T-helper 2 cell (primary cell): Measurements from ENCODE around the gene TMEM38A.
"Not testable (repeated sequence)": the region's sequence is repeated elsewhere in the genome, so short reads cannot be mapped to it uniquely, and the experiment has no call there.

Experiments used
- DNase-seq, 5 experiments: peaks; one replicate each; pipeline versions ENCODE4 v3.0.0 to v3.0.0-alpha.2; 2012 to 2022

Gene TMEM38A

DNA sequence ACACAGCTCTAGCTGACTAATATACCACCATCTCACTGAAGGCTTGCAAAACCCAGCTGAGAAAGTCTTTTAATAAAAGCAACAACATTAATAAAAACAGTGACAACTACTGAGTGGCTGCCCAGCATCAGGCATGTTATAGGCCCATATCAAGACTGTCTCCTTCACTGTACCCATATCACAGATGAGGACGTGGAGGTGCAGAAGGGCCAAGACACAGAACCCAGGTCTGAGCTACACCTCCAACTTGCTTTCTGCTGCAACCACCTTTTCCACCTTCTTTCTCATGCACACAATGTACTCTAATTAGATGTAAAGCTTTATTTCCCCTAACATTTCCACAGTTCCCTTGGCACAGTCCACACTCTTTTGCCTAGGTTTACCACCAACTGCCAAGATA, 22.3 kb upstream of the TMEM38A start:
- DNase-seq, result no peak

DNA sequence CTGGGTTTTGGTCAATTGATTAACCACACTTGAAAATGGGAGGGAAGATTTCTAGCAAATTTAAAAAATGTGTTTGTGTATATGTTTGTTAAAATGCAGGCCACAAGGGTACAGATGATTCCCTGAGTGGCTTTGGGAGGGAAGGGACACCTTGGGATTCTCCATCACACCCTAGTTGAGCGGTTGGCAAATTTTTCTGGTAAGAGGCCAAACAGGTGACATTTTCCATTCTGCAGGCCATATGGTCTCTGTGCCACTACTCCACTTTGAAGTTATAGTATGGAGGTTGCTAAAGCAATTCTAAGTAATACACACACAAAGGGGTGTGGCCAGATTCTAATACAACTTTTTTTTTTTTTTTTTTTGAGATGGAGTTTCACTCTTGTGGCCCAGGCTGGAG, 20.0 kb upstream of the TMEM38A start:
- no peak for DNase-seq

DNA sequence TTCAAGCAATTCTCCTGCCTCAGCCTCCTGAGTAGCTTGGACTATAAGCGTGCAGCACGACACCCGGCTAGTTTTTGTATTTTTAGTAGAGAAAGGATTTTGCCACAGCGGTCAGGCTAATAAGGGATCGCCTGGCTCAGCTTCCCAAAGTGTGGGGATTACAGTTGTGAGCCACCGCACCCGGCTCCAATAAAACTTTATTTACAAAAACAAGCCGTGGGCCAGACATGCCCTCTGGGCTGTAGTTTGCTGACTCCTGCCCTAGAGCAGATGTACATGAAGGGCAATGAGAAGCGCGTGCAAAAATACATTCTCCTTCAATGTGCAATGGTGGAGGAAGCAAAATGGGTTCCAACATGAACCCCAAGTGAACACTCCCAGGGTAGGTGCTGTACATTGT, 19.2 kb upstream of the TMEM38A start:
- no peak for DNase-seq

DNA sequence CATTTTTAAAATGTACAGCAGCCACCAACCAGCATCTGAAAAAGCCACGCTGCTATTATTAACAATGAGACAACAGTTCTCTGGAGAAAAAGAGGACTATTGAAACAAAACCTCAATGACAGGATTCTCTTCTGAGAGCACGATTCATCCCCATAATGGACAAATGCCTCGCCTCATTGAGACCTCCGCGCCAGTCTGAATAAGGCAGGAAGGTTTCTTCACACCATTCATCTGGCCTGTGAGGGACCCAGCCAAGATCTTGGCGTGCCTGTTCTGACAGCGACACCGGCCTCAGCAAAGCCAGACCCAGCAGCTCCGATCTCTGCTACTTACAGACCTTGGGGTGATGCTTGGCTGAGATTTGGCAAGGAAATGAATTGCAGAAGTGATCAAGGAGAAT, 15.8 kb upstream of the TMEM38A start:
- DNase-seq, result no peak

DNA sequence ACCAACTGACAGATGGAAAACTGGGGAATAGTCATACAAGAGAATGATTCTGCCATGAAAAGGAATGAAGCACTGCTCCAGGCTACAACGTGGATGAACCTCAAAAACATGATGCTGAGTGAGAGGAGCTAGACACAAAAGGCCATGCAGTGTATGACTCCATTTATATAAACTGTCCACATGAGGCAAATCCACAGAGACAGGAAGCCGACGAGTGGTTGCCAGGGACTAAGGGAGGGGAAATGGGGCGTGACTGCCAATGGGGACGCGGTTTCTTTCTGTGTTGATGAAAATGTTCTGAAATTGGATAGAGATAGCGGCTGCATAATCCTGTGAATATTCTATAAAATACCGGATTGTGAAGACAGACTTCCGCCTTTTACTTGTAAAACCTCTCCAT, 11.2 kb upstream of the TMEM38A start:
- DNase-seq, result no peak

DNA sequence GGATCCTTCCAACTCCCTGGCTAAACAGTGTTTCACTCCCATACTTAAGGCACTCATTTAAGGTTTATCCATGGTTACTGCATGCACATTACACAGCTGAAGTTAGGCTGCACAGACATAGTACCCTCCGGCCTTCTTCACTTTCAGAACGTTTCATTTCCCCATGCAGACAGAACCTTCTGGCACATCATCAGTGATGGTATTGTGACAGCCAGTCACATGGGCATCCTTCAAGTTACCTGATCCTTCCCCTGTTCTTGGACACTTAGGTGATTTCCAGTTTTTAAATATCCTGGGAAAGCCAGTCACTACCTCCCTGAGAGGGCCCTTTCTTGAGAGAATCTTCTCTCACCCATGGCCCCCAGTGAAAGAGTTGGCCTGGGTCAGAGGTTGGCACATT, 10.1 kb upstream of the TMEM38A start:
- no peak for DNase-seq

DNA sequence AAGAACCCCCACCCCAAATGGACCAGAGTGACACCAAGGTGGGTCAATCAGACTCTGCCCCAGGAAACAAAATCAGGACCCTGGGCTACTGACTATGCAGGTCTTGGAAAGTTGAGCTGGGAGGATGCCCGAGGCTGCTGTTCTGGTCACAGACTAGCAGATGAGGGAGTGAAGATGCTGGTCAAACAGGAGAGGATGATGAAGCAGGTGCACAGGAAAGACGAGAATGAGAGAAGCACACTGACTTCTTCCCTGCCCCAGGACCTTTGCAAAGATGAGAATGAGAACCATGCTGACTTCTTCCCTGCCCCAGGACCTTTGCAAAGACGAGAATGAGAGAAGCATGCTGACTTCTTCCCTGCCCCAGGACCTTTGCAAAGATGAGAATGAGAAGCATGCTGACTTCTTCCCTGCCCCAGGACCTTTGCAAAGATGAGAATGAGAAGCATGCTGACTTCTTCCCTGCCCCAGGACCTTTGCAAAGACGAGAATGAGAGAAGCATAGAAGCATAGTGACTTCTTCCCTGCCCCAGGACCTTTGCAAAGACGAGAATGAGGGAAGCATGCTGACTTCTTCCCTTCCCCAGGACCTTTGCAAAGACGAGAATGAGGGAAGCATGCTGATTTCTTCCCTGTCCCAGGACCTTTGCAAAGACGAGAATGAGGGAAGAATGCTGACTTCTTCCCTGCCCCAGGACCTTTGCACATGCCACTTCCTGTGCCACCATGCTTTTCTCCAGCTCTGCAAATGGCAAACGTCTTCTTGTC, 9.3 kb upstream of the TMEM38A start:
- not testable (repeated sequence) for DNase-seq

DNA sequence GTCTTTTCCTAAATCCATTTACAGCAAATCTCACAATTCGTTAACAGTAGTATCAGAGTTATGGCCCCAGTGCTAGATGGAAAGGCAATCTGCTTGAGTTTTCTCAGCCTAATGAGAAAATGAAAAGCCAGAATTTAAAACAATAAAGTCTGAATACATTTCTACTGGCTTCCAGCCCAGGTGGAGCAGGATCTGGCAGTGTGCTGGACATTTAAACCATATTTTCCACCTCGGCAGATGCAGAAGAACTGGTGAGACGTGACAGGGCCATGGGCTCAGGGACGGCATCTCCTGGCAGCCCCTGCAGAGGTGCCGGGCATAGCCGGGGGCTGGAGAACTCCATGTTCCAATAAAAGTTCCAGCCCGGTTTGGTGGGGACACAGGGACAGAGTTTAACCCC, 8.1 kb upstream of the TMEM38A start:
- no peak for DNase-seq

DNA sequence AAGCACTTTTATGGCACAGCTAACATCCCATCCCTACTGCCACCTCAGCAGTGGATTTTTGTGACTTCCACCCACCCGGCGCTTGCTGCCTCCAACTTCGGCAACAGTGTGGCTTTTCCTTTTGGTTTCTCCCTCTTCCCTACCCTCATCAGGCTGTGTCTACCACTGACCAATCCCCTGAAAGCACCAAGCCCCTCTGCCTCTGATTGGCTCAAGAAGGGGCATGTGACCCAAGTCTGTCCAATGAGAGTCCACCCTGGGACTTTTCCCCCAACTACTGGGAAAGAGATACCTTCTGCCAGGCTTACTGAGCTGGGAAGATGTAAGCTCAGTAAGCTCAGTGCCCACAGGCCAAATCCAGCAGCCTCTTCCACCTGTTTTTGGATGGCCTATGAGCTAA, 6.8 kb upstream of the TMEM38A start:
- DNase-seq, result no peak

DNA sequence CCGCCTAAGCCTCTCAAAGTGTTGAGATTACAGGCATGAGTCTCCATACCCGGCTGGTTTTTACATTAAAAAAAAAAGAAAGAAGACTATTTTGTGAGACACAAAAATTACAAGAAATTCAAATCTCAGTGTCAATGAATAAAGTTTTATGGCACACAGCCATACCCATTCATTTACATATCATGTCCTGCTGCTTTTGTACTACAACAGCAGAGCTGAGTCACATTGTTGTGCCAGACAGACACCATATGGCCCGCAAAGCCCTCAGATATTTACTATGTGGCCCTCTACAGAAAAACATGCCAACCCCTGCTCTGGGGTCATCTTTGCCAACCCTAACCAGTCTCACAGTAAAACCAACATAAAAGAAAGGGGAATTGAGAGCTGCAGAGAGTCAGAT, 6.3 kb upstream of the TMEM38A start:
- DNase-seq, result no peak

DNA sequence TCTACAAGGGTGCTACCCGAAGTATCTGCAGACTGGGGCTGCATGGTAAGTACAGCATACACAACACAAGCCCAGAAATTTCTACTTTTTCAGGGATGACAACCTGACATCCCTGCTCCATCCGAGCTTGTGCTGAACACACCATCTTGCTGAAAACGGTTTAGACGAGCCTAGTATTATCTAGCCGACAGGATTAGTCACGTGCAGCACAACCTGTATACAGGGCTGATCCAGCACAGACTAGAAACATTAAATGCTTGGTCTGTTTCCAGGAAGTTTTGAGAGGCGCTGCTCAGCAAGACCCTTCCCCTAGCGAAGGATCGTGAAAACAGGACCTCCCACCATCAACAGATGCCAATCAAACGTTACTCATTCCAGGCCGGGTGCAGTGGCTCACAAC, 5.2 kb upstream of the TMEM38A start:
- DNase-seq, result no peak

DNA sequence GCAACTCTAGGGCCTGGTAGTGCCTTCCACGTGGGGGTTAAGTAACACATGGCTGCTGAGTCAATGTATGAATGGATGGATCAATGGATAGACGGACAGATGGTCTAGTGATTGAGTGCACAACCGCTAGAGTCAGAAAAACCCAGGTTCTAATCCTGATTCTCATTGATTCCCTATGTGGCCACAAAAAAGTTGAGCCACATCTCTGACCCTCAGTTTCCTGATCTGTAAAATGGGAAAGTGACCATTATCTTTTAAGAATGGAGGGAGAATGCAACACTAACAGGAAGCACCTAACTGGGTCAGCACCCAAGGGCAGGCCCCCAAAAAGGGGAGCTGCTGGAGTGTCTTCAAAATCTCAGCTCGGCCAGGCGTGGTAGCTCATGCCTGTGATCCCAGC, 3.6 kb upstream of the TMEM38A start:
- no peak for DNase-seq

DNA sequence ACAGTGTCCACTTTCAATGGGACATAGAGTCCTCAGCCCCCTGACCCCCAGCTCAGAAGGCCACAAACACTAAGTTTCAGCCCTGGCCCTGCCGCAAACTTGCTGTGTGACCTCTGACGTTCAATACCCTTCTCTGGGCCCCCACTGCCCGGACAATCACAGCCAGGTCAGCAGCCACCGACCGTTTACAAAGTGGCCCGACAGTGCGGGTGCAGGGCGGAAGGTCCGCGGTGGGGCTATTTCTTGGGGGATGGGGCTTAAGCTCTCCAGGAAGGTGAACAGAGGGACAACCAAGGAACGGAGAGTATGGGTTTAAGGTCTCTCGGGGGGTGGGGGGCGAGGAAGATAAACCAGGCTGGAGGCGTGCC, 1.5 kb upstream of the TMEM38A start:
- no peak for DNase-seq

DNA sequence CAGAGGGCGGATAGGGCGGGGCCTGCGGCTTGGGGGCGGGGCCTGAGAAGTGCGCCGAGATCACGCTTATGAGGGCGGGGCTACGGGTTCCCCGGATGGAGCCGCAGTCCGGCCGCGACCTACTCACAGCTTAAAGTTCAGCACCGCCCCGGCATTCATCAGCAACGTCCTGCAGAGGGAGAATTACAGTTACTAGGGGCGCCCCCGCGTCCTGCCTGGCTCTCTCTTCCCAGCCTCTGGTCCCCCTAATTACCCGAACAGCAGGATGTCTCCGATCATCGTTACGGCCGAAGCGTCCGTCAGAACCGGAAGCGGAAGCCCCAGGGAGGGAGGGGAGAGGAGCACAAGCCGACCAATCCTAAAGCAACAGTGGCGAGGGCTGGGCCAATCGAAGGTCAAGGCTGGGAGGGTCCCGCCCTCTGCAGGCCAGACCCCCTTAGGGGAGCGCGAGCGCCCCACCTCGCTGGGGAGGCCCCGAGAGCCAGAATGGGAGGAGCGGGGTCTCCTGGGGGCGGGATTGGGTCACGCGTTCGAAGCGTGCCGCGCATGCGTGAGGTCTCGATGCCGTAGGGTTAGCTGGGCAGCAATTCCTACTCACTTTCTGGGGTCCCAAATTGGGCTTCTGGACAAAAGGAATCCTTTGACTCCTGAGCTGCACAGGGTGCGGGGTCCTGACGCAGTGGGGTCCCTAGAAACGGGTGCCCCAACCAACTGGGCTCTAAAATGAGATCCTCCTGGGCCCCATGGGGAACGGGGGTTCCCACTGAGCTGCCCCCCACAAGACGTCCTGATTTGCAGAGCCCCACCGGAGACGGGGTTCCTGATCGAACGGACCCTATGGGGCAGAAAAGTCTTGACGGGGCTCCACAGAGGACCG, 869 bp upstream of the TMEM38A start, which contains the start of gene SMIM7:
Gene SMIM7 (minus strand): TSS at position 313 of the 877 bp plus-strand sequence. CDS start 34 bp downstream, at position 279.
- DNase-seq, result peak; percentile 98 to 99 (median 99)

DNA sequence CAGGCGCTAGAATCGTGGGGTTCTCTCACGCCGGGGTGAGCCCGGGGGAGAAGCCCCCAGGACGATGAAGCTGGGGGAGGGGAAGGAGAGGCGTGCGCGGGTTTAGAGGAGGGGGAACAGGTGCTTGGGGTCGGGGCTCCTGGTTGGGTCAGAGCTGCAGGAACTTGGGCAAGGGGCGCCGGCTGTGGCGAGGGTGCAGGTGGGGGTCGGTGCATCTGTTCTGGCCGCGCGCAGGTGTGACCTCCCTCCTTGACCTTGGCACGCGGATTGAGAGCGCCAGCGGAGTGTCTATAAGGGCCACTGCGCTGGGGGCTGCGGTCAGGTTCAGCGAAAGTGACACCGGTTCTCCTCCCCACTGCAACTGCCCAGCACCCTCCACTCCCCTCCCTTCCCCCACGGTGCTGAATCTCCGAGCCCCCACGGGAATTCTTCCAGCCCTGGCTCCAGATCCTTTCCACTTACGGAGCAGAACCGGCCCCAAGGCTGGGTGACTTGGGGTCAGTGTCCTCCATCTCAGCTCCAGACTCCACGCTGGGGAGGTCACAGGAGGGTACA, 618 bp downstream of the TMEM38A start:
- DNase-seq, result no peak

DNA sequence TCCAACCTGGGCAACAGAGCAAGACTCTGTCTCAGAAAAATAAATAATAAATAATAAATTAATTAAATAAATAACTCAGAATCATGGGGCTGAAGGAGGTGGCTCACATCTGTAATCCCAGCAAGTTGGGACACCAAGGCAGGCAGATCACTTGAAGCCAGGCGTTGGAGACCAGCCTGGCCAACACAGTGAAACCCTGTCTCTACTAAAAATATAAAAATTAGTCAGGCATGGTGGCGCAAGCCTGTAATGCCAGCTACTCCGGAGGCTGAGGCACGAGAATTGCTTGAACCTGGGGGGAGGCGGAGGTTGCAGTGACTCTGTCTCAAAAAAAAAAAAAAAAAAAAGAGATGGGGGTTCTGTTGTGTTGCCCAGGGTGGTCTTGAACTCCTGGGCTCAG, 7.2 kb downstream of the TMEM38A start:
- no peak for DNase-seq

DNA sequence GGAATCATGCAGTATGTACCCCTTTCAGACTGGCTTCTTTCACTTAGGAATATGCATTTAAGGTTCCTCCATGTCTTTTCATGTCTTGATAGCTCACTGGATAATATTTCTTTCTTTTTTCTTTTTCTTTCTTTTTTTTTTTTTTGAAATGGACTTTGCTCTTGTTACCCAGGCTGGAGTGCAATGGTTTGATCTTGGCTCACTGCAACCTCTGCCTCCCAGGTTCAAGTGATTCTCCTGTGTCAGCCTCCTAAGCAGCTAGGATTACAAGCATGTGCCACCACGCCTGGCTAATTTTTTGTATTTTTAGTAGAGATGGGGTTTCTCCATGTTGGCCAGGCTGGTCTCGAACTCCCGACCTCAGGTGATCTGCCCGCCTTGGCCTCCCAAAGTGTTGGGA, 7.8 kb downstream of the TMEM38A start:
- not testable (repeated sequence) for DNase-seq

DNA sequence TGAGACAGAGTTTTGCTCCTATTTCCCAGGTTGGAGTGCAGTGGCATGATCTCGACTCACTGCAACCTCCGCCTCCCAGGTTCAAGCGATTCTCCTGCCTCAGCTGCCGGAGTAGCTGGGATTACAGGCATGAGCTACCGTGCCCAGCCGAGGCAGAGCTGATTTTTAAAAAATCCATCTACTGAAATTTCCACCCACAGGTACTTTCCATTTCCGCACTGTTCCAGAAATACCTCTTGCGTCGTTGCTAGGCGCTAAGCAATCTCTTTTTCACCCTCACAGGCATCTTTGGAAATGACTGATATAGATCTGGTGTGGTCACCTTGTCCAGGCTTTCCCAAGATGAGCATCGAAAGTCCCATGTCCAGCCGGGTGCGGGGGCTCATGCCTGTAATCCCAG, 9.4 kb downstream of the TMEM38A start:
- no peak for DNase-seq

DNA sequence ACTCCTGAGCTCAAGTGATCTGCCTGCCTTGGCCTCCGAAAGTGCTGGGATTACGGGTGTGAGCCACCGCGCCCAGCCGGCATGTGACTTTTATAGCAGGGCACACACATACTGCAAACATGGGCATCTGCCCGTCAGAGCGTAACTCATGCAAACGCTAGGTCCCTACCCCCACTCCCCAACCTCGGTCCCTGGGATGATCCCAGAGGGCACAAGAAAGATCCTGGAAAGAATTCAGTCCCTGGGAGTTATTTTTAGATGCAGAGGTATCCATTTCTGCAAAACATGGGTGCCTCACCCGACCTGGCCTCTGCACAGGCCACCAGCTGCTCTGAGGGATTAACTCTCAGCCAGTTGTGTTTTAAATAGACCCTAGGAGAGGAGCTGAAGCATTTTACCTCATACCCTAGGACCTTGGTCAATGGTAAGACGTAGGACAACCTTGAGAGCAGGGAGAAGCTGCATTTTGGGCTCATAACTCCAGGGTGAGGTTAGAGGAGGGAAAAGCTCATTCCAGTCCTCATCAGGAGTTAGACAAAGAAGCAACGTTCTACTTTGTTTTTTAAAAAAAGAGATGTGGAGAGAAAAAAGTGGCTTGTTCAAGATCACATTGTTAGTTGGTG, 10.8 kb downstream of the TMEM38A start:
- DNase-seq, result no peak

DNA sequence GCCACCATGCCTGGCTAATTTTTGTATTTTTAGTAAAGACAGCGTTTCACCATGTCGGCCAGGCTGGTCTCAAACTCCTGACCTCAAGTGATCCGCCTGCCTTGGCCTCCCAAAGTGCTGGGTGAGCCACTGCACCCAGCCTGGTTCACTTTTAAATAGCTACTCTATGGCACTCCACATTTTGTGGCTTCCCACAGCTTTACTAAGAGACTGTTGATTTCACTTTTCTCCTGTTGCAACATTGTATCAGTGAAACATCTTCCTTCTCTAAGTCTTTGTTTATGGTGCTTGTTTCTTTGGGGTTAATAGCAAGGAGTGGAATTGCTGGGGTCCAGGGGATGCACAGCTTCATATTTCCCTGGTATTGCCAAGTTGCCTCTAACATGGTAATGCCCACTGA, 12.3 kb downstream of the TMEM38A start:
- no peak for DNase-seq

DNA sequence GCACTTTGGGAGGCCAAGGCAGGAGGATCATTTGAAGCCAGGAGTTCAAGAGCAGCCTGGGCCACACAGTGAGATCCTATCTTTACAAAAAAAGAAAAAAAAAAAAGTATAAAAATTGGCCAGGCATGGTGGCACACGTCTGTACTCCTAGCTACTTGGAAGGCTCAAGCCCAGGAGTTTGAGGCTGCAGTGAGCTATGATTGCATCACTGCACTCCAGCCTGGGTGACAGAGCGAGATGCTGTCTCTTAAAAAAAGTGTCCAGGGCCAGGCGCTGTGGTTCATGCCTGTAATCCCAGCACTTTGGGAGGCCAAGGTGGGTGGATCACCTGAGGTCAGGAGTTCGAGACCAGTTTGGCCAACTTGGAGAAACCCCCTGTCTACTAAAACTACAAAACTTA, 12.9 kb downstream of the TMEM38A start:
- DNase-seq, result not testable (repeated sequence)

DNA sequence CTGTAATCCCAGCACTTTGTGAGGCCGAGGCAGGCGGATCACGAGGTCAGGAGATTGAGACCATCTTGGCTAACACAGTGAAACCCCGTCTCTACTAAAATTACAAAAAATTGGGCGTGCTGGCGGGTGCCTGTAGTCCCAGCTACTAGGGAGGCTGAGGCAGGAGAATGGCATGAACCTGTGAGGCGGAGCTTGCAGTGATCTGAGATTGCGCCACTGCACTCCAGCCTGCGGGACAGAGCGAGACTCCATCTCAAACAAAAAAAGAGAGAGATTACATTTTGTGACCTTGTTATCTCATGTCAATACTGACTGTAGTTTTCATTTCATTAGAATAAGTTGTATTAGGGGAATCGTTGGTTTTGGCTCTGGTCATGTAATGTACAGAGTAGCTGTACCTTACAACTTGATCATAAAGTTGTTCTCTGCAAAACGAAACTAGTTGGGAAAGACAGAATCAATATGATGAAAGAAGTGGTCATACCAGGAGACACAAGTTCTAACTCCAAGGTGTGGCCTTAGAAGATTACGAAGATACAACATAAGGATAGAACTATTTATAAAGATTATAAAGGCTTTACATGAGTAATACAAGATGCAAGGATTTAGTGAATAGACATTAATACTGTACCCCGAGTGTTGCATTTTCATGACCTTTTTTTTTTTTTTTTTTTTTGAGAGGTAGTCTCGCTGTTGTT, 15.3 kb downstream of the TMEM38A start:
- DNase-seq, result no peak

DNA sequence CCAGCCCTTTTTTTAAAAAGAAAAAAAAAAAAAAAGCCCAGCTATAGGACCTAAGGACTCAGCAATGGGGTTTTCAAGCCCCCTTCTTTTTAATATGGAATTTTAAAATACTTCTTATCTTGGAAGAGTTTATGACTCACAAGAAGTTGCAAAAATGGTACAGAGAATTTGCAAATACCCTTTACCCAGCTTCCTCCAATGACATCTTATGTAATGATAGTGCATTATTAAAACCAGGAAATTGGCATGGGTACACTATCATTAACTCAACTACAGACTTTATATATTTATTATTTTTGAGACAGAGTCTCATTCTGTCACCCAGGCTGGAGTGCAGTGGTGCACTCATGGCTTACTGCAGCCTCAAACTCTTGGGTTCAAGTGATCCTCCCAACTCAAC, 16.1 kb downstream of the TMEM38A start:
- no peak for DNase-seq
